ENCODE measurements around the gene CISD2. TPM values are rescaled to one million over a fixed set of nuclear protein-coding genes. Genes with fewer than 3 reads are reported as not detected.

Gene CISD2
- total RNA-seq, 1 donor from 2014 or later = 22.7 TPM

DNA sequence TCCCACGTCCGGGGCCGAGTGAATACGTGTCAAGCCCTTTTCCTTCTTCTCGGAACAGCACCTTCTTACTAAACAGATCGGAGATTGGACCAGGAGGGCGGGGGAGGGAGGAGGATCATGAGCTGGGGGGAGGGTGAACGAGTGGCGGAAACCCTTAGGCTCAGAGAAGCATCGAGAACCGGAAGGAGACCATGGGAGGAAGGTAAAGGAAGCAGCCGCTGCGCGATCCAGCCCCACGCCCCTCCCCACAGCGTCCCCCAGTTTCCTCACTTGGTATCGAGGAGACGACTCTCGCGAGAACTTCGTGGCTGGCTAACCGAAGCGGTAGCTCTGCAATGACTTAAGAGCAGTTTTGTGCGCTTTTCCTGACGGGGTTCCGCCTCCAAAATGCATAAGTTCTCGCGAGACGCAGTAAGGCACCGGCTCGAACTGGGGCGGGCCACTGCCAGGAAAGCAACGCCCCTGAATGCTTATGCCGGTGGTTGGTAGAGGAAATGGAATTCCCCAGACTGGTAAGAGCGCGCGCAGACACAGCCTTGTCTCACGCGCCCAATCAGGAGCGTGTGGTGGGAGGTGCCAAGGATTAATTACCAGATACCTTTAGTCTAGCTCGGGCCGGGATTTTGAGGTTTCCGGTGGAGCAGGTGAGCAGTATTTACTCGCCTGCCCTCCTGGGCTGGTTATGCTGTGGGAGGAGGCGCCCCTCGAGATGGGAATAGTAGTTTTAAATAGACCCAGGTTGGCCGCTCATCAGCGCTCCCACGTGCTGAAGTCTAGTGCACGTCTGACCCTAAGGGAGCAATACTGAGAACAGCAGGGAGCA is 40.9 kb upstream of the CISD2 start:
- H3K27me3 Mint-ChIP-seq (ENCODE audit: unreplicated experiment) = peaks cover 14% of the 10 kb centered on the region
- DNase-seq = peak; percentile 97
- peaks cover 9% of the 10 kb centered on the region for H3K4me1 Mint-ChIP-seq (ENCODE audit: low read depth, unreplicated experiment)
- H3K4me3 Mint-ChIP-seq (ENCODE audit: unreplicated experiment) = peak overlapping the region; percentile 99
- H3K36me3 Mint-ChIP-seq (ENCODE audit: unreplicated experiment) = no peaks in the 10 kb centered on the region
- no peak overlapping the region for H3K27ac Mint-ChIP-seq (ENCODE audit: unreplicated experiment)
- H3K9me3 Mint-ChIP-seq (ENCODE audit: unreplicated experiment) = peaks cover 12% of the 10 kb centered on the region
- TF ChIP-seq, protein P1, sequence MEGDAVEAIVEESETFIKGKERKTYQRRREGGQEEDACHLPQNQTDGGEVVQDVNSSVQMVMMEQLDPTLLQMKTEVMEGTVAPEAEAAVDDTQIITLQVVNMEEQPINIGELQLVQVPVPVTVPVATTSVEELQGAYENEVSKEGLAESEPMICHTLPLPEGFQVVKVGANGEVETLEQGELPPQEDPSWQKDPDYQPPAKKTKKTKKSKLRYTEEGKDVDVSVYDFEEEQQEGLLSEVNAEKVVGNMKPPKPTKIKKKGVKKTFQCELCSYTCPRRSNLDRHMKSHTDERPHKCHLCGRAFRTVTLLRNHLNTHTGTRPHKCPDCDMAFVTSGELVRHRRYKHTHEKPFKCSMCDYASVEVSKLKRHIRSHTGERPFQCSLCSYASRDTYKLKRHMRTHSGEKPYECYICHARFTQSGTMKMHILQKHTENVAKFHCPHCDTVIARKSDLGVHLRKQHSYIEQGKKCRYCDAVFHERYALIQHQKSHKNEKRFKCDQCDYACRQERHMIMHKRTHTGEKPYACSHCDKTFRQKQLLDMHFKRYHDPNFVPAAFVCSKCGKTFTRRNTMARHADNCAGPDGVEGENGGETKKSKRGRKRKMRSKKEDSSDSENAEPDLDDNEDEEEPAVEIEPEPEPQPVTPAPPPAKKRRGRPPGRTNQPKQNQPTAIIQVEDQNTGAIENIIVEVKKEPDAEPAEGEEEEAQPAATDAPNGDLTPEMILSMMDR (IDR thresholded peaks at IDR 0.05; ENCODE audit: partially characterized antibody, unreplicated experiment) = no peak

DNA sequence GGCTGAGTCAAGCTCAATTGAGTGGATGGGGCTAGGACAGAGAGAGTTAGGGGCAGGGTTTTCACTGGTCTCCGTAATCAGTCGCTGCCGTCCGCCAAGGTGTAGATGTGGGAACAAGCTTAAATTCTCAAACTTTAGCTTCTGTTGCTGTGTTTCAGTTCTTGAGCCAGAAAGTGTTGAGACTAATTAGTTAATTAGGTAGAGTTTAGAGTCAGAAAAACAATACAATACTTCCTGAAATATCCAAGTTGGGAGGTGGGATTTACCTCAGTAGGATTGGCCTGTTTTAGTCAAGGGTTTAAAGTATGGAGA is 40.3 kb upstream of the CISD2 start:
- peaks cover 14% of the 10 kb centered on the region for H3K27me3 Mint-ChIP-seq (ENCODE audit: unreplicated experiment)
- TF ChIP-seq, protein P1 (IDR thresholded peaks at IDR 0.05; ENCODE audit: partially characterized antibody, unreplicated experiment) = no peak
- peaks cover 7% of the 10 kb centered on the region for H3K4me1 Mint-ChIP-seq (ENCODE audit: low read depth, unreplicated experiment)

DNA sequence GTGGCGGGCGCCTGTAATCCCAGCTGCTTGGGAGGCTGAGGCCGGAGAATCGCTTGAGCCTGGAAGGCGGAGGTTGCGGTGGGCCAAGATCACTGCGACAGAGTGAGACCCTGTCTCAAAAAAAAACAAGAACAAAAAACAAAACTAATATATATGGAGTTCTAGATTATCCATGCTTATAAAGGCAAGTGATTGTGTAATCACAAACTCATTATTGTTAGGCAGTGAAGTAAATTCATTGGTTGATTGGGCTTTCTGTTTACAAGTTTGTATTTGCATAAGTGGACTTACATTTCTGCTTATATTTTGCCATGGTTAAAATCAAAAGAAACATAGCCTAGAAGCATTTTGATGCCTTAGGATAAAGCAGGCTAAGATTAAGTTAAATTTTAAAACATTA is 39.0 kb upstream of the CISD2 start:
- peaks cover 7% of the 10 kb centered on the region for H3K4me1 Mint-ChIP-seq (ENCODE audit: low read depth, unreplicated experiment)
- H3K36me3 Mint-ChIP-seq (ENCODE audit: unreplicated experiment) = no peaks in the 10 kb centered on the region
- no peak overlapping the region for H3K27ac Mint-ChIP-seq (ENCODE audit: unreplicated experiment)
- no peak overlapping the region for H3K4me3 Mint-ChIP-seq (ENCODE audit: unreplicated experiment)
- DNase-seq = no peak
- H3K27me3 Mint-ChIP-seq (ENCODE audit: unreplicated experiment) = peaks cover 14% of the 10 kb centered on the region
- H3K9me3 Mint-ChIP-seq (ENCODE audit: unreplicated experiment) = peaks cover 12% of the 10 kb centered on the region
- TF ChIP-seq, protein P1 (IDR thresholded peaks at IDR 0.05; ENCODE audit: partially characterized antibody, unreplicated experiment) = no peak

More for the DNA sequence above, 40.3 kb upstream of the CISD2 start:
- Mint-ChIP-seq H3K36me3 (ENCODE audit: unreplicated experiment) (no peaks in the 10 kb centered on the region), H3K9me3 (ENCODE audit: unreplicated experiment) (peaks cover 12% of the 10 kb centered on the region), H3K27ac (ENCODE audit: unreplicated experiment) (no peak overlapping the region), H3K4me3 (ENCODE audit: unreplicated experiment) (peak overlapping the region; percentile 99)
- DNase-seq = no peak

DNA sequence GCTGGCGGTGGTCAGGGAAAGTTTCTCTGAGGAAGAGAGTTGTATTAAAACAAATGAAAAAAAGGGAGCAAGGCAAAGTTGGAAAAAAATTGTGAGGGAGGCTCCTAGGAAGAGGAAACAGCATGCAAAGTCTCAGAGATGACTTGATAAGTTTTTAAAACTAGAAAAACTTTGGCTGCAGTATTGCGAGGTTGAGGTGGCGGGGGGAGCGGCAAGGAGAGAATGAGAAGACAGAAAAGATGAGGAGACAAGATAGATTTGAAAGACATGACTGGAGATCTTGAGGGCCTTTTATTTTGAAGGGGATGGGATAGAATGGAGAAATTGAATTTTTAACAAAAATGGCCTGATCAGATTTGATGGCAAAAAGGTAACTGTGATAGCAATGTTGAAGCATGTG is 36.7 kb upstream of the CISD2 start:
- no peak for DNase-seq
- TF ChIP-seq, protein P1 (IDR thresholded peaks at IDR 0.05; ENCODE audit: partially characterized antibody, unreplicated experiment) = no peak
- Mint-ChIP-seq H3K36me3 (ENCODE audit: unreplicated experiment) (no peaks in the 10 kb centered on the region), H3K4me1 (ENCODE audit: low read depth, unreplicated experiment) (peaks cover 7% of the 10 kb centered on the region), H3K4me3 (ENCODE audit: unreplicated experiment) (no peak overlapping the region), H3K27ac (ENCODE audit: unreplicated experiment) (no peak overlapping the region), H3K27me3 (ENCODE audit: unreplicated experiment) (peaks cover 14% of the 10 kb centered on the region), H3K9me3 (ENCODE audit: unreplicated experiment) (peaks cover 12% of the 10 kb centered on the region)

DNA sequence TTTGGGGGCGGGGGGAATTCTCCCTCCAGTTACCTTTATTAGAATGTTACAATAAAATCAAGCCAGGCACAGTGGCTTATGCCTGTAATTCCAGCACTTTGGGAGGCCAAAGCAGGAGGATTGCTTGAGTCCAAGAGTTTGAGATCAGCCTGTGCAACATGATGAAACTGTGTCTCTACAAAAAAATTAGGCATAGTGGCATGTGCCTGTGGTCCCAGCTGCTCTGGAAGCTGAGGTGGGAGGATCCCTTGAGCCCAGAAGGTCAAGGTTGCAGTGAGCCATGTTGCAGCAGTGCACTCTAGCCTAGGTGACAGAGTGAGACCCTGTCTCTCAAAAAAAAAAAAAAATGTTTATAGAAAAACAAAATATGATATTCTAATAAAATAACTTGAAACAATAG is 36.1 kb upstream of the CISD2 start:
- Mint-ChIP-seq H3K27ac (ENCODE audit: unreplicated experiment) (no peak overlapping the region), H3K36me3 (ENCODE audit: unreplicated experiment) (no peaks in the 10 kb centered on the region), H3K27me3 (ENCODE audit: unreplicated experiment) (peaks cover 10% of the 10 kb centered on the region), H3K9me3 (ENCODE audit: unreplicated experiment) (peaks cover 8% of the 10 kb centered on the region), H3K4me3 (ENCODE audit: unreplicated experiment) (no peak overlapping the region), H3K4me1 (ENCODE audit: low read depth, unreplicated experiment) (peaks cover 7% of the 10 kb centered on the region)
- DNase-seq = no peak
- TF ChIP-seq, protein P1 (IDR thresholded peaks at IDR 0.05; ENCODE audit: partially characterized antibody, unreplicated experiment) = no peak

Data from glutamatergic neuron (in vitro differentiated cells).